Stomach smooth muscle (tissue), 2 donors: ENCODE data around the gene BMP6.

Experiments used
- H3K27ac ChIP-seq: one replicate; pipeline ENCODE4 v1.7.0; 2013; ENCODE audit warnings: mild to moderate bottlenecking, low read length, inconsistent platforms
- H3K27me3 ChIP-seq, 2 donors: one replicate each; pipeline ENCODE4 v1.7.0; 2013; ENCODE audit warnings: low read length in 2 of 2; ENCODE audit not compliant: insufficient read depth in 2 of 2, control insufficient read depth in 1 of 2
- H3K36me3 ChIP-seq, 2 donors: one replicate each; pipeline ENCODE4 v1.7.0; 2013; ENCODE audit warnings: low read length in 2 of 2; ENCODE audit not compliant: control insufficient read depth in 2 of 2, insufficient read depth in 2 of 2
- H3K4me1 ChIP-seq: one replicate; pipeline ENCODE4 v1.7.0; 2013; ENCODE audit warnings: low read length; ENCODE audit not compliant: control insufficient read depth, insufficient read depth
- H3K4me3 ChIP-seq, 2 donors: one replicate each; pipeline ENCODE4 v1.7.0; 2013; ENCODE audit warnings: low read length in 2 of 2
- H3K9ac ChIP-seq, 2 donors: one replicate each; pipeline ENCODE4 v1.7.0; 2013; ENCODE audit warnings: low read length in 2 of 2, mild to moderate bottlenecking in 1 of 2
- H3K9me3 ChIP-seq, 2 donors: one replicate each; pipeline ENCODE4 v1.7.0; 2013; ENCODE audit warnings: low read length in 2 of 2; ENCODE audit not compliant: control insufficient read depth in 2 of 2
- donor health status: healthy.
- donor health status: Pancreatic carcinoma.

The BMP6 gene

GRCh38 chr6:7770601-7771000 is 44.7 kb downstream of the BMP6 start:
- no peak overlapping the region for H3K27ac ChIP-seq
- no peaks in the 10 kb centered on the region for H3K4me1 ChIP-seq
- no peaks in the 10 kb centered on the region for H3K9me3 ChIP-seq
- H3K4me3 ChIP-seq = no peak overlapping the region
- no peaks in the 10 kb centered on the region for H3K36me3 ChIP-seq
- no peaks in the 10 kb centered on the region for H3K27me3 ChIP-seq
- no peak overlapping the region for H3K9ac ChIP-seq

GRCh38 chr6:7773322-7773721 is 47.4 kb downstream of the BMP6 start:
- no peaks in the 10 kb centered on the region for H3K36me3 ChIP-seq
- H3K27me3 ChIP-seq = peaks cover 0 to 2% of the 10 kb centered on the region in 2 donors
- no peak overlapping the region for H3K4me3 ChIP-seq
- H3K9ac ChIP-seq = no peak overlapping the region
- no peaks in the 10 kb centered on the region for H3K4me1 ChIP-seq
- H3K9me3 ChIP-seq = no peaks in the 10 kb centered on the region
- no peak overlapping the region for H3K27ac ChIP-seq

- H3K4me3 ChIP-seq = no peak overlapping the region
Observed at GRCh38 chr6:7773914-7774313, 48.0 kb downstream of the BMP6 start.

DNA sequence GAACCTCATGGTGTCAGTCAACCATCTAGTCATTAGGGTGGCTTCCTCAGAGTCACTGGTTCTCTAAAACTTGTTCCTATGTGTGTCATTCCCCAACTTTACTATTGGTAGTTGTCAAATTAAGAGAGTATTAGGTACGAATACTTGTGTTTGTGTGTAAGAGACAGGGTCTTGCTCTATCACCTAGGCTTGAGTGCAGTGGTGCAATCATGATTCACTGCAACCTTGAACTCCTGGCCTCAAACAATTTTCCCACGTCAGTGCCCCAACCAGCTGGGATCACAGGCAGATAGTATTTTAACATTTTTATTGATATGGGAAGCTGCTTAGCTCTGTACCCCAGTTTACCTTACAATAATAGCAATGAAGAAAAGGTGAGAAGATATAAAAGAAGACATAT is 50.6 kb downstream of the BMP6 start:
- Histone ChIP-seq H3K9ac (no peak overlapping the region), H3K4me1 (no peaks in the 10 kb centered on the region), H3K4me3 (no peak overlapping the region), H3K27me3 (peaks cover 0 to 2% of the 10 kb centered on the region in 2 donors), H3K27ac (no peak overlapping the region), H3K9me3 (no peaks in the 10 kb centered on the region), H3K36me3 (no peaks in the 10 kb centered on the region)

More at GRCh38 chr6:7773914-7774313, 48.0 kb downstream of the BMP6 start:
- no peak overlapping the region for H3K27ac ChIP-seq
- H3K9me3 ChIP-seq = no peaks in the 10 kb centered on the region
- H3K4me1 ChIP-seq = no peaks in the 10 kb centered on the region
- H3K27me3 ChIP-seq = peaks cover 0 to 2% of the 10 kb centered on the region in 2 donors
- H3K36me3 ChIP-seq = no peaks in the 10 kb centered on the region
- no peak overlapping the region for H3K9ac ChIP-seq

DNA sequence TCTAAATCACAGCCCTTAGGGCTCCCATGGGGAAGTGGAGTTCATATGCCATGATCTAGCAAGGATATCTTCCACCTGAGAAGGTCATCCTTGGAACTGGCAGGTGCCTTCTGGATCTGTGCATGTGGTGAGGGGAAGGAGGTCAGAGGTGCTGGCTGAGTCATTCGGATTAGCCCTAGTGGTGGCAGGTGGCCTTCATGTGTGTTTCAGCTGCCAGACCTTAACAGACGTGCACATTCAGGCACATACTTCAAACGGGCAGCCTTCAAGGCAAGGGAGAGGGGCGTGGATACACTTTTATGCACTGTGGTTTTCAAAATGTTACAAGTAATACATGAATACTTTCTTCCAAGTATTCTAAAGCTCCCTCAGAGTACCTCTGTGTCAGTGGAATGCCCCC is 51.2 kb downstream of the BMP6 start:
- Histone ChIP-seq H3K36me3 (no peaks in the 10 kb centered on the region), H3K9ac (no peak overlapping the region), H3K9me3 (no peaks in the 10 kb centered on the region), H3K27ac (no peak overlapping the region), H3K4me3 (no peak overlapping the region), H3K4me1 (no peaks in the 10 kb centered on the region), H3K27me3 (peaks cover 0 to 2% of the 10 kb centered on the region in 2 donors)

GRCh38 chr6:7781240-7781639 is 55.3 kb downstream of the BMP6 start:
- H3K27me3 ChIP-seq = peaks cover 0 to 2% of the 10 kb centered on the region in 2 donors
- H3K9ac ChIP-seq = no peak overlapping the region
- H3K36me3 ChIP-seq = no peaks in the 10 kb centered on the region
- no peaks in the 10 kb centered on the region for H3K9me3 ChIP-seq
- H3K4me3 ChIP-seq = no peak overlapping the region
- H3K4me1 ChIP-seq = peaks cover 10% of the 10 kb centered on the region
- no peak overlapping the region for H3K27ac ChIP-seq

DNA sequence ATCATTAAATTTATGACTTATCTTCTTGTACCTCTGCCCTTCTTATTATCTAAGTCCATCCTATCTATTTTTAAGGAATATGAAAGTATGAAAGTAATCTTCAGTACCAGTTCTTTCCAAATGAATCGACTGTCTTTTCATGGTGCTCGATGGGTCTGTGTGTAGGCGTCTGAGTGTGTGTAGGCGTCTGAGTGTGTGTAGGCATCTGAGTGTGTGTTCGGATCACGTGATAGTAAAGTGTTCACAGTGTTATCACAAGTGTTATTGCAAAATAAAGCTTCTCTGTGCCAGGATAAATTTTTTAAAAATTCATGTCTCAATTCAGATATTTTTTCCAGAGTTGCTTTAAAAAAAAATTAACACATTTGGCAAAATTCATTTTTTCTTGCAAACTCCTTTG is 58.3 kb downstream of the BMP6 start:
- Histone ChIP-seq H3K9ac (no peak overlapping the region), H3K4me1 (peaks cover 21% of the 10 kb centered on the region)

DNA sequence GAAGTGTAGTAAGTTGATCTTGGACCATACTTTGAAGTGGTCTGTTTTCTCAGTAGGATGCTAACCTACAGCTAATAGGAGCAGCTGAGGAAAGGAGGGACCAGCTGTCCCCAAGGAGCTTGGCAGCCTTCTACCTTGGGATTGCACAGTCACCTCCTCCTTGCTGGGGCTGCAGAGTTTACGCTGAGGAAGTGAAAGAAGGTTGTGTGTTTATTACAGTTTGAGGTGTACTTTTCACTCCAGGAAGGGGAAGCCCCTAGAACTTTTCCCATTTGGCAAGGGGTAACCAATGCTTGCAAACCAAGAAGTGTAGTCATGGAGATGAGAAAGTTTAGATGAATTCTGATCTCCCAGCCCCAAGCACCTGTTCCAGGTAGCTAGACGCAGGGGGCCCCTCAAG is 58.8 kb downstream of the BMP6 start:
- H3K27ac ChIP-seq = no peak overlapping the region

More for the DNA sequence above, 58.3 kb downstream of the BMP6 start:
- H3K4me3 ChIP-seq = no peak overlapping the region
- H3K9me3 ChIP-seq = no peaks in the 10 kb centered on the region
- H3K36me3 ChIP-seq = no peaks in the 10 kb centered on the region
- no peak overlapping the region for H3K27ac ChIP-seq
- no peaks in the 10 kb centered on the region for H3K27me3 ChIP-seq

GRCh38 chr6:7785243-7786035 is 59.5 kb downstream of the BMP6 start:
- no peaks in the 10 kb centered on the region for H3K27me3 ChIP-seq
- no peaks in the 10 kb centered on the region for H3K36me3 ChIP-seq
- no peak overlapping the region for H3K9ac ChIP-seq
- peaks cover 21% of the 10 kb centered on the region for H3K4me1 ChIP-seq
- H3K27ac ChIP-seq = no peak overlapping the region
- no peaks in the 10 kb centered on the region for H3K9me3 ChIP-seq
- H3K4me3 ChIP-seq = no peak overlapping the region

More for the DNA sequence above, 58.8 kb downstream of the BMP6 start:
- Histone ChIP-seq H3K27me3 (no peaks in the 10 kb centered on the region), H3K9ac (no peak overlapping the region), H3K4me1 (peaks cover 21% of the 10 kb centered on the region), H3K9me3 (no peaks in the 10 kb centered on the region), H3K36me3 (no peaks in the 10 kb centered on the region), H3K4me3 (no peak overlapping the region)

DNA sequence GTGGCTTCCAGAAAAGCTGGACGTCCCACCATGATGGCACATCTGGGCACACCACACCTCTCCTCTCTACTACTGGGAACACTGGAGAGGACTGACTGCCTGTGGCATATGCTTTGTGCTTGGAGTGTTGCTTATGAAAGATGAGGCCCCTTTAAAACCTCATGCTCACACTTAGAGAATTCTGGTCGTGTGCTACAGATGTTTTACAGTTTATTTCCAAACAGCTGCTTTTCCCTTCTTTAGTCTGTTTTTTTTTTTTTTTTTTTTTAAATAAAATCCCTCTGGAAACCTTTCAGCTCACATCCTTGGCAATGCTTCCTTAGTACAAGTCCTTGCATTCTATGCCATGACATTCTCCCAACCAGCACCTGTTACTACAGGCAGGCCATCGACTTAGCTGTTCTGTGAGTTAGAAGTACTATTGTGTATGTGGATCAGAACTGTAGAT is 60.3 kb downstream of the BMP6 start:
- Histone ChIP-seq H3K36me3 (no peaks in the 10 kb centered on the region), H3K9me3 (no peaks in the 10 kb centered on the region), H3K27me3 (no peaks in the 10 kb centered on the region), H3K4me3 (peak overlapping the region in 1 of 2 donors; percentile 22), H3K9ac (no peak overlapping the region), H3K27ac (peak overlapping the region; percentile 53), H3K4me1 (peaks cover 21% of the 10 kb centered on the region)

DNA sequence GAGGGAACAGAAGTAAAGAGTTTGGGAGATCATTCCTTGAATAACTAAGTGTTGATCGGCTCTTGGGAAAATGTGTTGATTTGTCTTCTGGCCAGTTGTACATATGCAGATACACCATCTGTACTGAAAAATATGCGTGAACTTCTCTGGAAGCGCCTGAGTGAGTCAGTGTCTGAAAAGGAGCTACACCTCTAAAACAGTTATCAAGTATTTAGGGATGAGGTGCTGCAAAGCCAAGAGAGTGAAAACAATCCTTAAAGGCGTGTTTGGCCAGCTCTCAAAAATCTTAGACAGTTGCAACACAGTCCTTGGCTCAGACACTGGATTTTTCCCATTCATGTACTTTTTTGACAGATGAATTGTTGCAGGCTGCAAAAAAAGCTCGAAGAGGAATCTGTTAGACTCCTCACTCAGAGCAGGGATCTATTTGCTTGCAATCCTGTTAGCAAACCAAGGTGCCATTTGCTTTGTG is 61.3 kb downstream of the BMP6 start:
- peak overlapping the region; percentile 53 for H3K27ac ChIP-seq
- H3K27me3 ChIP-seq = no peaks in the 10 kb centered on the region
- H3K9ac ChIP-seq = no peak overlapping the region
- no peaks in the 10 kb centered on the region for H3K36me3 ChIP-seq
- H3K9me3 ChIP-seq = no peaks in the 10 kb centered on the region
- peak overlapping the region in 1 of 2 donors; percentile 23 for H3K4me3 ChIP-seq
- H3K4me1 ChIP-seq = peaks cover 21% of the 10 kb centered on the region
